HFFc6 (cell line): Measurements from ENCODE around the gene ZNF804B. TPM values are rescaled to one million over a fixed set of nuclear protein-coding genes. Genes with fewer than 3 reads are reported as not detected.
"Not testable (repeated sequence)": the region's sequence is repeated elsewhere in the genome, so short reads cannot be mapped to it uniquely, and the experiment has no call there.

ENCODE experiments used
- DNase-seq: peaks from one replicate; pipeline ENCODE4 v3.0.0-alpha.2; 2018
- H3K27ac Mint-ChIP-seq: 2 replicates; pipeline ENCODE4 v1.8.0; 2020; ENCODE audit warnings: mild to moderate bottlenecking, mixed read lengths
- H3K27me3 Mint-ChIP-seq: 2 replicates; pipeline ENCODE4 v1.8.0; 2021; ENCODE audit warnings: mild to moderate bottlenecking, moderate library complexity, mixed read lengths; ENCODE audit not compliant: insufficient read depth
- H3K36me3 Mint-ChIP-seq: 2 replicates; pipeline ENCODE4 v1.8.0; 2021; ENCODE audit warnings: low read depth, mixed read lengths
- H3K4me1 Mint-ChIP-seq: 2 replicates; pipeline ENCODE4 v1.8.0; 2020; ENCODE audit warnings: low read depth, mixed read lengths
- H3K4me3 Mint-ChIP-seq: 2 replicates; pipeline ENCODE4 v1.8.0; 2020; ENCODE audit warnings: mild to moderate bottlenecking, moderate library complexity, mixed read lengths
- H3K9me3 Mint-ChIP-seq: 2 replicates; pipeline ENCODE4 v1.8.0; 2020; ENCODE audit warnings: mild to moderate bottlenecking, mixed read lengths
- total RNA-seq, 6 experiments: library from RNA; stranded (reverse); fragmentation: NEBNext Ultra II Directional; extraction: Animal tissue kit (Norgen Biotek cat#: 25700); gene quantifications; 2 replicates in 1 of 6; 3 replicates in 5 of 6; pipeline ENCODE4 v1.2.3, GENCODE V29; 2021
- TF ChIP-seq, protein P1 (sequence below): fragments of 200-600 bp; sonication (generic); IDR thresholded peaks from 2 replicates; pipeline ENCODE4 v1.5.0; 2021; ENCODE audit warnings: antibody characterized with exemption, mild to moderate bottlenecking

Gene ZNF804B
- total RNA-seq, 6 experiments from 2014 or later: not detected

GRCh38 chr7:89182116-89182515 lies 422.6 kb downstream of the ZNF804B start:
- H3K9me3 Mint-ChIP-seq: peaks cover 49% of the 10 kb centered on the region
- TF ChIP-seq, protein P1, sequence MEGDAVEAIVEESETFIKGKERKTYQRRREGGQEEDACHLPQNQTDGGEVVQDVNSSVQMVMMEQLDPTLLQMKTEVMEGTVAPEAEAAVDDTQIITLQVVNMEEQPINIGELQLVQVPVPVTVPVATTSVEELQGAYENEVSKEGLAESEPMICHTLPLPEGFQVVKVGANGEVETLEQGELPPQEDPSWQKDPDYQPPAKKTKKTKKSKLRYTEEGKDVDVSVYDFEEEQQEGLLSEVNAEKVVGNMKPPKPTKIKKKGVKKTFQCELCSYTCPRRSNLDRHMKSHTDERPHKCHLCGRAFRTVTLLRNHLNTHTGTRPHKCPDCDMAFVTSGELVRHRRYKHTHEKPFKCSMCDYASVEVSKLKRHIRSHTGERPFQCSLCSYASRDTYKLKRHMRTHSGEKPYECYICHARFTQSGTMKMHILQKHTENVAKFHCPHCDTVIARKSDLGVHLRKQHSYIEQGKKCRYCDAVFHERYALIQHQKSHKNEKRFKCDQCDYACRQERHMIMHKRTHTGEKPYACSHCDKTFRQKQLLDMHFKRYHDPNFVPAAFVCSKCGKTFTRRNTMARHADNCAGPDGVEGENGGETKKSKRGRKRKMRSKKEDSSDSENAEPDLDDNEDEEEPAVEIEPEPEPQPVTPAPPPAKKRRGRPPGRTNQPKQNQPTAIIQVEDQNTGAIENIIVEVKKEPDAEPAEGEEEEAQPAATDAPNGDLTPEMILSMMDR: no peak
- no peaks in the 10 kb centered on the region for H3K4me1 Mint-ChIP-seq
- H3K4me3 Mint-ChIP-seq: no peak overlapping the region
- no peak overlapping the region for H3K27ac Mint-ChIP-seq
- no peaks in the 10 kb centered on the region for H3K36me3 Mint-ChIP-seq
- no peak for DNase-seq
- H3K27me3 Mint-ChIP-seq: no peaks in the 10 kb centered on the region; the same call in 1 of the 2 replicates

GRCh38 chr7:89183712-89184111 lies 424.2 kb downstream of the ZNF804B start:
- peaks cover 33% of the 10 kb centered on the region for H3K9me3 Mint-ChIP-seq
- H3K4me3 Mint-ChIP-seq: no peak overlapping the region
- no peak overlapping the region for H3K27ac Mint-ChIP-seq
- no peaks in the 10 kb centered on the region; the same call in 1 of the 2 replicates for H3K27me3 Mint-ChIP-seq
- TF ChIP-seq, protein P1: no peak
- H3K4me1 Mint-ChIP-seq: no peaks in the 10 kb centered on the region
- H3K36me3 Mint-ChIP-seq: no peaks in the 10 kb centered on the region
- DNase-seq: no peak

DNA sequence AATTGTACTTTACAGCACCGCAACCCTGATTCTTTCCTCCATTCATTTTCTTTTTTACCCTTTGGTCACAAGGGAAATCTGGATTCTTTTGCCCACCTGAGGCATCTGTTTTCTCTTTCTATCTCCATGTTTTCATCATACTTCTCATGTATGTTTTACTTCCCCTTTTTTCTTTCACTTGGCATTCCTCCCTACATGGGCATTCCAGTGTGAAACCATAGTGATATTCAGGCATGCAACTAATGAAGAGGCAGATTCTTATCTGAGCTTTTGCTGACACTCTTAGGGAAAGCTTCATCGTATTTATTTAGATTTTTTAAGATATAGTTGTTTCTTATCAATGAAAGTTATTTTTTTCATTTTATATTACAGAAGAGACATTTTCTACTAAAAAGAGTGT lies 441.3 kb downstream of the ZNF804B start:
- Mint-ChIP-seq H3K9me3 (peaks cover 23% of the 10 kb centered on the region), H3K36me3 (no peaks in the 10 kb centered on the region), H3K4me3 (no peak overlapping the region), H3K4me1 (no peaks in the 10 kb centered on the region), H3K27me3 (no peaks in the 10 kb centered on the region), H3K27ac (no peak overlapping the region)
- TF ChIP-seq, protein P1: no peak
- no peak for DNase-seq

- TF ChIP-seq, protein P1: no peak
- H3K27ac Mint-ChIP-seq: no peak overlapping the region
- no peaks in the 10 kb centered on the region; the same call in 1 of the 2 replicates for H3K36me3 Mint-ChIP-seq
- no peaks in the 10 kb centered on the region for H3K4me1 Mint-ChIP-seq
- DNase-seq: no peak
- H3K4me3 Mint-ChIP-seq: no peak overlapping the region
- peaks cover 36% of the 10 kb centered on the region for H3K9me3 Mint-ChIP-seq
- no peaks in the 10 kb centered on the region; the same call in 1 of the 2 replicates for H3K27me3 Mint-ChIP-seq
These were observed 464.4 kb downstream of the ZNF804B start for GRCh38 chr7:89223900-89224395.

DNA sequence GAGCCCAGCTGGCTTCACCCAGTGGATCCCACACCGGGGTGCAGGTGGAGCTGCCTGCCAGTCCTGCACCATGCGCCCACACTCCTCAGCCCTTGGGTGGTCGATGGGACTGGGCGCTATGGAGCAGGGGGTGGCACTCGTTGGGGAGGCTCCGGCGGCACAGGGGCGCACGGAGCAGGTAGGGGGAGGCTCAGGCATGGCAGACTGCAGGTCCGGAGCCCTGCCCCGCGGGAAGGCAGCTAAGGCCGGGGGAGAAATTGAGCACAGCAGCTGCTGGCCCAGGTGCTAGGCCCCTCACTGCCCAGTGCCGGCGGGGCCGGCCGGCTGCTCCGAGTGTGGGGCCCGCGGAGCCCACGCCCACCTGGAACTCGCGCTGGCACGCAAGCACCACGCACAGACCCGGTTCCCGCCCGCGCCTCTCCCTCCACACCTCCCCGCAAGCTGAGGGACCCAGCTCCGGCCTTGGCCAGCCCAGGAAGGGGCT lies 469.2 kb downstream of the ZNF804B start:
- not testable (repeated sequence) for H3K36me3 Mint-ChIP-seq, DNase-seq, H3K27ac Mint-ChIP-seq, H3K27me3 Mint-ChIP-seq, H3K4me3 Mint-ChIP-seq, H3K4me1 Mint-ChIP-seq
- H3K9me3 Mint-ChIP-seq: peaks cover 33% of the 10 kb centered on the region

DNA sequence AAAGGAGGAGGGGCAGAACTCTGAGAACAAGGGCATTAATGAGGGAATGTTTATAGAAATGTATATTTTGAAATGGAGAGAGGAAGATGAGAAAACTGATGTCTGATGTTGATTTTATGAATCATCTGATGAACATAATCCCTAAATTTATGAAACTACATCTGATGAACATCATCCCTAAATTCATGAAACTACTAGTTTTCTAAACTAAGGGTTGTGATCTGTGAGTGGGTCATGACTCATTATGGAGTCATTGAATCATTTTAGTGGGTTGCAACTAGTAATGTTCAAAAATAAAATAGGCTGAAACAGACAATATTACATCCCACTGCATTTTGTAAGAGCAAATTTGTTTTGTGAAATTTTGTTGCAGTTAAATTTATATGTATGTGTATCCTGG lies 478.7 kb downstream of the ZNF804B start:
- Mint-ChIP-seq H3K27ac (no peak overlapping the region), H3K4me3 (no peak overlapping the region), H3K36me3 (no peaks in the 10 kb centered on the region), H3K9me3 (peaks cover 22% of the 10 kb centered on the region), H3K27me3 (no peaks in the 10 kb centered on the region), H3K4me1 (no peaks in the 10 kb centered on the region)
- DNase-seq: no peak
- TF ChIP-seq, protein P1: no peak
